Tibial nerve (tissue), 3 donors: ENCODE data around the gene MFSD11.

Source experiments
- CTCF ChIP-seq, 5 experiments: fragments of 200-600 bp in 3 of 5; fragments of 450-650 bp in 2 of 5; sonication (generic) in 3 of 5; IDR thresholded peaks; one replicate each; pipeline ENCODE4 v1.5.1; 2016 to 2019; ENCODE audit warnings: antibody characterized with exemption in 5 of 5, mild to moderate bottlenecking in 3 of 5, moderate library complexity in 2 of 5
- POLR2A ChIP-seq, 2 donors: fragments of 450-650 bp; IDR thresholded peaks; one replicate each; pipeline ENCODE4 v1.6.1; 2017; ENCODE audit warnings: antibody characterized with exemption in 2 of 2, mild to moderate bottlenecking in 2 of 2, moderate library complexity in 2 of 2

GRCh38 chr17:76737082-76737675 lies 740 bp upstream of the MFSD11 start, which contains the start of gene SRSF2:
- peak; percentile 100 for TF ChIP-seq POLR2A (IDR thresholded peaks at IDR 0.05)
- peak in 2 of 5 experiments; percentile 30 to 38 for TF ChIP-seq CTCF (IDR thresholded peaks at IDR 0.05)
